ENCODE results near the gene MEI4. TPM values are rescaled to one million over a fixed set of nuclear protein-coding genes. Genes with fewer than 3 reads are reported as not detected.

MEI4 gene
- polyA plus RNA-seq, 1 donor (not counting 4 experiments of a cell fraction or from before 2014, with no cell fraction given): 0.01 TPM

GRCh38 chr6:77815531-77815930 lies 162.7 kb downstream of the MEI4 start:
- Histone ChIP-seq H3K79me2 (ENCODE audit: control insufficient read depth, insufficient read depth, low read length) (no peaks in the 10 kb centered on the region), H3K9ac (ENCODE audit: control insufficient read depth, extremely low read depth, insufficient read depth, low read length) (no peak overlapping the region), H3K4me1 (ENCODE audit: control insufficient read depth, extremely low read depth, insufficient read depth, low read length) (no peaks in the 10 kb centered on the region), H3K4me2 (ENCODE audit: control insufficient read depth, extremely low read depth, insufficient read depth, low read depth, low read length) (no peak overlapping the region), H3K27me3 (ENCODE audit: control insufficient read depth, extremely low read depth, insufficient read depth, low read length) (no peaks in the 10 kb centered on the region), H2AFZ (ENCODE audit: control insufficient read depth, low read length) (no peak overlapping the region), H3K9me1 (ENCODE audit: control insufficient read depth, extremely low read depth, insufficient read depth, low read length) (no peaks in the 10 kb centered on the region), H3K36me3 (ENCODE audit: control insufficient read depth in 2 of 2, extremely low read depth in 1 of 2, insufficient read depth in 2 of 2, low read length in 2 of 2) (no peaks in the 10 kb centered on the region), H3K9me3 (ENCODE audit: control insufficient read depth, low read depth, low read length) (no peaks in the 10 kb centered on the region), H3K27ac (ENCODE audit: control insufficient read depth, insufficient read depth, low read length) (no peak overlapping the region), H4K20me1 (ENCODE audit: control insufficient read depth, extremely low read depth, insufficient read depth, low read length) (no peaks in the 10 kb centered on the region), H3K4me3 (ENCODE audit: control insufficient read depth in 2 of 3, extremely low read depth in 1 of 3, insufficient read depth in 2 of 3, low read depth in 1 of 3, low read length in 3 of 3) (no peak overlapping the region)
- no peak for DNase-seq (ENCODE audit: low read depth, low spot score)
- no peak for TF ChIP-seq EZH2 (IDR thresholded peaks at IDR 0.05; ENCODE audit: low read length)
- no peak for TF ChIP-seq CTCF (optimal IDR thresholded peaks at IDR 0.05 in 1 of 3, IDR thresholded peaks at IDR 0.05 in 1 of 3, conservative IDR thresholded peaks at IDR 0.05 in 1 of 3; ENCODE audit: extremely low read depth in 1 of 3, insufficient read depth in 2 of 3, low read length in 3 of 3)
- dilution Hi-C loops (cut with MboI; ENCODE audit: extremely low pct_ligation_motif_present, low sequenced_read_pairs): no loop called here
- no peak for FAIRE-seq

- dilution Hi-C loops (cut with MboI; ENCODE audit: extremely low pct_ligation_motif_present, low sequenced_read_pairs): no loop called here
- no peak for TF ChIP-seq EZH2 (IDR thresholded peaks at IDR 0.05; ENCODE audit: low read length)
- no peak for TF ChIP-seq CTCF (optimal IDR thresholded peaks at IDR 0.05 in 1 of 3, IDR thresholded peaks at IDR 0.05 in 1 of 3, conservative IDR thresholded peaks at IDR 0.05 in 1 of 3; ENCODE audit: extremely low read depth in 1 of 3, insufficient read depth in 2 of 3, low read length in 3 of 3)
- Histone ChIP-seq H3K4me1 (ENCODE audit: control insufficient read depth, extremely low read depth, insufficient read depth, low read length) (no peaks in the 10 kb centered on the region), H3K9me3 (ENCODE audit: control insufficient read depth, low read depth, low read length) (no peaks in the 10 kb centered on the region), H3K4me2 (ENCODE audit: control insufficient read depth, extremely low read depth, insufficient read depth, low read depth, low read length) (no peak overlapping the region), H3K9me1 (ENCODE audit: control insufficient read depth, extremely low read depth, insufficient read depth, low read length) (no peaks in the 10 kb centered on the region), H2AFZ (ENCODE audit: control insufficient read depth, low read length) (no peak overlapping the region), H3K27ac (ENCODE audit: control insufficient read depth, insufficient read depth, low read length) (no peak overlapping the region), H3K27me3 (ENCODE audit: control insufficient read depth, extremely low read depth, insufficient read depth, low read length) (no peaks in the 10 kb centered on the region), H3K9ac (ENCODE audit: control insufficient read depth, extremely low read depth, insufficient read depth, low read length) (no peak overlapping the region), H3K4me3 (ENCODE audit: control insufficient read depth in 2 of 3, extremely low read depth in 1 of 3, insufficient read depth in 2 of 3, low read depth in 1 of 3, low read length in 3 of 3) (no peak overlapping the region), H4K20me1 (ENCODE audit: control insufficient read depth, extremely low read depth, insufficient read depth, low read length) (no peaks in the 10 kb centered on the region), H3K36me3 (ENCODE audit: control insufficient read depth in 2 of 2, extremely low read depth in 1 of 2, insufficient read depth in 2 of 2, low read length in 2 of 2) (no peaks in the 10 kb centered on the region), H3K79me2 (ENCODE audit: control insufficient read depth, insufficient read depth, low read length) (no peaks in the 10 kb centered on the region)
- DNase-seq (ENCODE audit: low read depth, low spot score) (no peak), FAIRE-seq (no peak)
Measured at GRCh38 chr6:77816766-77817270, 164.0 kb downstream of the MEI4 start.

Measured in keratinocyte (primary cell).